T follicular helper cell (primary cell): ENCODE results near the gene ASPSCR1.

Experiments used
- DNase-seq: peaks from one replicate; pipeline ENCODE4 v3.0.0-alpha.2; 2020; ENCODE audit warnings: low read depth

ASPSCR1 gene

DNA sequence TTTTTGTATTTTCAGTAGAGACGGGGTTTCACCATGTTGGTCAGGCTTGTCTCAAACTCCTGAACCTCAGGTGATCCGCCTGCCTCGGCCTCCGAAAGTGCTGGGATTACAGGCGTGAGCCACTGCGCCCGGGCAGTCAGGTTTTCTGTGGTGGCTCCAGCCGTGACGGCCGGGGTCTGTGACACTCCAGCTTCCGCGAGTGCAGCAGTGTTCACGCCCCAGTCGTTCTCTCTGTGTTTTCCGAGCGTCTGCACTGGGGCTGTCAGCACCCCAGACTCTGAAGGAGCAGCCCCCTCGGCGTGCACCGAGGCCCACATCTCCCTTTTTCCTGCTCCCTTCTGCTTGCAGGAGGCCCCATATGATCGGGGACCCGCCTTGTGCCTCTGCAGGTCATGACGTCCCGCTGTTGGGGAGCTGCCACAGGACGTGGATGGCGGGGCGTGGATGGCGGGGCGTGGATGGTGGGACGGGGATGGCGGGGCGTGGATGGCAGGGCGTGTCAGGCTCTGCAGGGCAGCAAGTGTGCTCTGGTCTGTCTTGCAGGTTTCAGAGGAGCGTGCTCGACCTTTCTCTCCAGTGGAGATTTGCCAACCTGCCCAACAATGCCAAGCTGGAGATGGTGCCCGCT lies 5.7 kb downstream of the ASPSCR1 start:
- DNase-seq: no peak

DNA sequence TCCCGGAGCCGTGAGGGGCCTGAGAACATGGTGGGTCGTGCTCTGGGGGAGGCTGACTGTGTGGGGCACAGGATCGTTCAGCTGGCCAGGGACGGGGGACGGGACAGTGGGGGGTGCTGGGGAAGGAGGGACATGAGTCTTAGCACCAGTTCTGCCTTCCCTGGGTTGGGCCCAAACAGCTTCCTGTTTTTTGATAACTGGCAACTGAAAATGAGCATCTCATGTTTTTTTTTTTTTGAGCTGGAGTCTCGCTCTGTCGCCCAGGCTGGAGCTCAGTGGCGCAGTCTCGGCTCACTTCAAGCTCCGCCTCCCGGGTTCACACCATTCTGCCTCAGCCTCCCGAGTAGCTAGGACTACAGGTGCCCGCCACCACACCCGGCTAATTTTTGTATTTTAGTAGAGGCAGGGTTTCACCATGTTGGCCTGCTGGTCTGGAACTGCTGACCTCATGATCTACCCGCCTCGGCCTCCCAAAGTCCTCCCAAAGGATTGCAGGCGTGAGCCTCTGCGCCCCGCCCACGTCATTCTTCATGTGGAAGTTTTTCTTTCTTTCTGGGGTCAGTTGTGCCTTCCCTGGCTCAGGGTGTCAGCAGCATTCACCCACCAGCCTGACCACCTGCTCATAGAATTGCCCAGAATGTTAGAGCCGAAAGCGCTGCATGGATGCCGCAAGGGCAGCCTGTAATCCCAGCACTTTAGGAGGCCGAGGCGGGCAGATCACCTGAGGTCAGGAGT lies 6.4 kb downstream of the ASPSCR1 start:
- DNase-seq: no peak

- DNase-seq: no peak
Measured at GRCh38 chr17:81984773-81985410, 7.5 kb downstream of the ASPSCR1 start.

GRCh38 chr17:81986606-81987005 lies 9.2 kb downstream of the ASPSCR1 start:
- DNase-seq: no peak

DNA sequence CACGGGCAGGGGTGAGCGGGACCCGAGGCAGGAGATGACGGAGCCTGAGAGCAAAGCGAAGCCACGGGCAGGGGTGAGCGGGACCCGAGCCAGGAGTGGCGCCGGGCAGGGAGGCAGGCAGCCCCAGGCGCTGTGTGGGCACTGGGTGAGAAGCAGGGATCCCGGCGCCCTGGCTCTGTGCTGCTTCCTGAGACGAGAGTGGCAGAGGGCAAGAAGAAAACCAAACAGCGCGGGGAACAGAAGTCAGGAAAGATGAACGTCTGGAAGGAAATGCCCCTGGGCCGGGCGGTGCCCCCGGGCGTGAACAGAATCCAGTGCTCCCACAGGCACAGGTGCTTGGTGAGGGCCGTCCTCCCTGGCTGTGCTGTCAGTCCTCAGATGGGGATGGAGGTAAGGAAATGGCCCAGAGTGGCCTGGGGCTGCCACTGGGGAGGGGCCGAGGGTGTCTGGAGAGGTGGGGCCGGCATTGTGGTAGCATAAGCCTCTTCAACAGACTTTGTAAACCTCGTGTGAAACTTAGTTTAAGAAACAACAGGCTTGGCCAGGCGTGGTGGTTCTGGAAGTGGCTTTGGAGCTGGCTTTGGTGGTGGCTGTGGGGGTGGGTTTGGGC lies 9.8 kb downstream of the ASPSCR1 start:
- no peak for DNase-seq

DNA sequence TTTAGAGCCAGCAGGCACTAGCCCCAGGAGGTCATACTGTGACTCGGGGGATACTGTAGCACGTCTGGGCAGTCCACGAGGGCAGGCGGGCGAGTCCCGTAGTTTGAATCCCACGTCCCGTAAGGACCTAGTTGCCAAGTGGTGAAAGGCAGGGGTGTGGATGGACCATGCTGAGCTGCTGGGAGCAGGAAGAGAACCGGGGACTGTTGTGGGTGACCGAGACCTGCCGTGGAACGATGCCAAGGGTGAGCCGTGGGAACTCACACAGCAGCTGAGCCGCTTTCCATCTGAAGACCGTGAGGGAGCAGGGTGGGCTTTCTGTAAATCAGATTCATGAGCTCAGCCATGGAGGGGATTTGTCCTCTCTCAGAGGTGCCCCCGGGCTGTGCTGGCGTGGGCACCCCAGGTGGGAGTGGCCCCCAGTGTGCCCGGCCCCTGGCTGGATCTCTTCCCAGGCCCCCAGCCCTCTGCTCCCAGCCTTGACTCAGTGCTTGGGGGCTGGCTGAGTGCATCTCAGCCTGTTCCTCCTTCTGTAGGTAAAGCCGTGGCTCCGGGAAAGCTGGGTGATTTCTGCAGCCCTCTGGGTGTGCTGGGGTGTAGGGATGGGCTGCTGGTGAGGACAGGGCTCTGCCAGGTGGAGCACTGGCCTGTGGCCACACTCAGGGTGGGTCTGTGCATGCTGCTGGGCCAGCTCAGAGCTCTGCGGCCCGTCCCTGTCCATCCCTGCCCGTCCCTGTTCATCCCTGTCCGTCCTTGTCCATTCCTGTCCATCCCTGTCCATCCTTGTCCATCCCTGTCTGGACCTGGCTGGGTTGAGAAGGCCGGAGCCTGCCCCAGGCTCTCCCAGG lies 13.6 kb downstream of the ASPSCR1 start:
- DNase-seq: no peak

DNA sequence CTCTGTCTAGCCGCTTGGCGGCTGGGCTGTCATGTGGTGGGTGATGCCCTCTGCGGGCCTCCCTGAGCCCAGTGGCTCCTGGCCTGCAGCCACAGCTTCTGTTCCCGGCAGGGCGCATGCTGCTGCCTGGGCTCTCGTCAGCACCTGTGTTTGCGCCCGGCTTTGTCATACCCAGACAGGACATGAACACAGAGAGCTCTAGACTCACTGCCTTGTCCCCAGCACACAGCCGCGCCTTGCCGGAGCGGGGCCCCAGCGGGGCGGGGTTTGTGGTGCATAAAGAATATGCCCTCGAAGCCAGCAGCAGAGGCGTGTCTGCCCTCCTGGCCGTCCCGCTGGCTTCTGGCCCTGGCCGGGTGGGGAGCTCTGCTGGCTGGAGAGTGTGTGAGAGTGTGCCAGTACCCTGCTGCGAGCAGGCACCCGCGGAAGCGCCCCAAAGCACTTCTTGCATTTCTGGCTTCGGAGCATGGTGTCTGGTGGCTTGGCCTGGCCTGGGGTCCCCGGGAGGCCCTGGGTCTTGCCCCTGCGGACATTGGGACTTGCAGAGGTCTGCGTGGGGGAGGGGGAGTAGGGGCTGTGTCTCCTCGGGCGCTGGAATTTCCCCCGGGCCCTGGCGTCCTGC lies 14.4 kb downstream of the ASPSCR1 start:
- DNase-seq: no peak

DNA sequence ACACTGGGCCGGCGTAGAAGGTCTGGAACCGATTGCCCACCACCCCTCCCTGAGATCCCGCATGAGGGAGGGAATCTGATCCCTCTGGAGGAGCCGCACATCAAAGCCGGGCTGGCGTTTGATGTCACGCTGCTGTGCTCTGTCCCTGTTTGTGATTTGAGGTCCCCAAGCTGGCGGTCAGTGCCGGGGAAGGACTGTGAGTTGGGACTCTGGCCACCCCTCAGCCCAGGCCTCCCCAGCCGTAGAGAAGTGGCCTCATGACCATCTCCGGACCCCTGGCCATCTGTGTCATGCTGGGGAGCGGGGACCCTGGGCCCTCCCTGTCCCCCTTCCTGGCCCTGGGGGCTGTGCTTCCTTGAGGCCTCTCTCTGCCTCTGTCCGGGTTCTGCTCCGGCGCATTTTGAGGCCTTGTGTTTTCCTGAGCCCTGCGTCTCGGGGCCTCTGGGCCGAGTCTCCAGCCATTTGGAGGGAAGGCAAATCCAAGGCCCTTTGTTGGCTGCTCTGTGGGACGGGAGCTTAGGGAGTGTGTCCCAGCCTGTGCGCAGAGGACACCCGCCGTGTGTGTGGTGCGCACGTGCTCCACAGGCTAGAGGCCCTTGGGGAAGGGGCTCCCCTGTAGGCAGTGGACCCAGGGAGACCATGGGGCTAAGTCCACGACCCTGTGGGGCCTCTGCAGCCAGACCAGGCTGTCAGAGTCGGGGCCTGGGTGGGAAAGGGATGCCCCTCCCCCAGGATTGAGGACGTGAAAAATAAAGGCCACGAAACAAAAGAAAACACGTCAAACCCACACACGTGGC lies 15.1 kb downstream of the ASPSCR1 start:
- no peak for DNase-seq

DNA sequence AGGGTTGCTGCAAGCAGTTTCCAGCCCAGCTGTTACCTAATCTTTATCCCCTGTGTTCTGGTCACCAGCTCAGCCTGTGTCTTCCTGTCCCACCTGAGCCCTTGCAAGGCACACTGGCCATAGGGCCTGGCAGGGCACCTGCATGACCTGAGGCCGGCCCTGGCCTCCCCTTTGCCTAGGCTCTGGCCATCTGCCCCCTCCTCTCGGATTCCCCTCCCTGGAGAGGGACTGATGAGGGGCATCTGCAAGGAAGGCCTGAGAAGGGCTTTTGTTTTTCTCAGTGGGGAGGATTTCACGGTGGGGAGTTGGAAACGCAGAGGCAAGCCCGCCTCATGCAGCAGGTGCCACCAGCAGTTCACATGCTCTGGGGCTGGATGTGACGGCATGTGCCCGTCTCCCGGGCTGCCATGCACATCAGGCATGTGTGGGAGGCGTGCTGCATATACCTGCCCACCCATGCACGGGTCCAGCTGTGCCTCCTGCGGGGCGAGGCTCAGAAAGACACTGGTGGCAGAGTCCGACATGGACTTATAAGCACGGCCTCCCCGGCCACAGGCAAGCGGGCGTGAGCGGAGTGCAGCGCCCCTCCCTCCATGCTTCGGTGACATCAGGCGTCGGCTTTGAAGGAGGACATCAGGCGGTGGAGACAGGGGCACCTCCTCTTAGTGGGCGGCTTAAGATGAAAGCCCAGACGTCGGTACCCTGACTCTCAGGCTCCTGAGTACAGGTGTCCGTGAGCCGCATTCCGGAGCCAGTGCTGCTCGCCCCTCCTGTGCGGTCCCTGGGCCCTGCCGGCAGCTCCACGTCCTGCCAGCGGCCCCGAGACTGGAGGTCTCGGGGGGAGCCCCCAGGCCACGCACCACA lies 16.5 kb downstream of the ASPSCR1 start:
- DNase-seq: no peak

DNA sequence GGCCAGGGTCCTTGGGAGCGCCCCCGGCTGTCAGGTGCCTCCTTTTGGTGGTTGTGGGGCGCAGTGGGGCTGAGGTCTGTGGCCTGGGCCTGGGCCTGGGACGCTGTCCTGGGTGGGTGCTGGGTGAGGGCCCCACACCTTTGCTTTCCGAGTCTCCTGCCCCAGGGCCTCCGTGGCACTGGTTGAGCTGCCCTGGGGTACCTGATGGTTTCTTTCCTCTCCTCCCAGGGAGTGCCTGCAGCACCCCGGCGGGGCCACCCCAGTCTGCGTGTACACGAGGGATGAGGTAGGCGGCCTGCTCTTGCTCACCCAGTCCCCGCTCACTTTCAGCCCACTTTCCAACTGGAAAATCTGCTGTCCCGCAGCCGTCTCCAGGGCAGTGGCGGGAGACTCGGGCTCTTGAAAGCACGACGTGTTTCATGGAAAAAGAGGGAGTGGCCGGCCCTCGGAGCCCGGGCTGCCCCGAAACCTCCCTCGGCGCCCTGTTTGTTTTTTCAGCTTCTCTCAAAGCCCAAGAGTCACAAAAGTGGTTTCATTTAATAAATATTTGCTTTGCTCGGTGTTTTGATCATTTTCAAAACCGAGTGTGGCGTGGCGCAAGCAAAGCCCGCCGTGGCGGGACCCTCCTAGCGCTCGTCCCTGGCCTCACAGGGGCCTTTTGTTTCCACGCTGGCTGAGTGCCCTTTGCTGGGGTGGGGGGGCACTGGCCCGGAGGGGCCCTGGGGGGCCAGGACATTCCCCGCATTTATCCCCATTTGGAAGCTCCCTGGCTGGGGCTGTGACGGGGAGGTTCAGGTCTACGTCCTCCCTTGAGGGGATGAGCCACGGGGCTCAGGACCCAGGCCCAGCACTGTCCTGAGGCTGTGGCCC lies 17.4 kb downstream of the ASPSCR1 start:
- DNase-seq: no peak

- no peak for DNase-seq
Measured at GRCh38 chr17:81995463-81996231, 18.2 kb downstream of the ASPSCR1 start.

DNA sequence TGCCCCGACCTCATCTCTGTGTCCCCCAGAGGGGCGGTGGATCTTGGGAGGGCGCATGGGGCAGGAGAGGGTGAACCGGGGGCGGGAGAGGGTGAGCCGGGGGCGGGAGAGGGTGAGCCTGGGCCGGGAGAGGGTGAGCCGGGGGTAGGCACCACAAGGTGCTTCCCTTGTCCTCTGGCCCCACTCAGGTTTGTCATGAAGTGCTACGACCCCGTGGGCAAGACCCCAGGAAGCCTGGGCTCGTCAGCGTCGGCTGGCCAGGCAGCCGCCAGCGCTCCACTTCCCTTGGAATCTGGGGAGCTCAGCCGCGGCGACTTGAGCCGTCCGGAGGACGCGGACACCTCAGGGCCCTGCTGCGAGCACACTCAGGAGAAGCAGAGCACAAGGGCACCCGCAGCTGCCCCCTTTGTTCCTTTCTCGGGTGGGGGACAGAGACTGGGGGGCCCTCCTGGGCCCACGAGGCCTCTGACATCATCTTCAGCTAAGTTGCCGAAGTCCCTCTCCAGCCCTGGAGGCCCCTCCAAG lies 18.9 kb downstream of the ASPSCR1 start:
- DNase-seq: no peak

DNA sequence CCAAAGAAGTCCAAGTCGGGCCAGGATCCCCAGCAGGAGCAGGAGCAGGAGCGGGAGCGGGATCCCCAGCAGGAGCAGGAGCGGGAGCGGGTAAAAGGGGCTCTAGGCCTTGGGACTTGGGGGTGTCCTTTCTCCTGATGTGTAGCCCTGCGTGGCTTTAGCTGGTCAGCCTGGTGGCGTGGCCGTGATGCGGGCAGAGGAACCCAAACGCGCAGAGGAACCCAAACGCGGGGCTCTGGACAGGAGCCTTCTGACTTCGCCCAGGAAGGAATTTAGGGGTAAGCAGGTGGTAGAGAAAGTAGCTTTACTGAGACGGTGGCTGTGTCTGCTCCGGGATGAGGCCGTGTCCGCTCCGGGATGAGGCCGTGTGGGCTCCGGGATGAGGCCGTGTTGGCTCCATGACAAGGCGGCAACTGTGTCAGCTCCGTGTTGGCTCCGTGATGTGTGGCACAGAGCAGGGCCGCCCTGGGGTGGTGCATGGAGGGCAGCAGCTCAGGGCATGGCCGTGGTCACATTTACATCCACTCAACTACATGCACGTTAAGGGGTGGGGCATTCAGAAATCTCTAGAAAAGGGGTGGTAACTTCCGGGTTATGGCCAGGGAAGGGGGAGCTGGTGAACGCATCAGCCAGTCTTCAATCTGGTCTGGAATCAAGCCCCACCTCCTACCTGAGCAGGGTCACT lies 19.5 kb downstream of the ASPSCR1 start:
- DNase-seq: no peak

DNA sequence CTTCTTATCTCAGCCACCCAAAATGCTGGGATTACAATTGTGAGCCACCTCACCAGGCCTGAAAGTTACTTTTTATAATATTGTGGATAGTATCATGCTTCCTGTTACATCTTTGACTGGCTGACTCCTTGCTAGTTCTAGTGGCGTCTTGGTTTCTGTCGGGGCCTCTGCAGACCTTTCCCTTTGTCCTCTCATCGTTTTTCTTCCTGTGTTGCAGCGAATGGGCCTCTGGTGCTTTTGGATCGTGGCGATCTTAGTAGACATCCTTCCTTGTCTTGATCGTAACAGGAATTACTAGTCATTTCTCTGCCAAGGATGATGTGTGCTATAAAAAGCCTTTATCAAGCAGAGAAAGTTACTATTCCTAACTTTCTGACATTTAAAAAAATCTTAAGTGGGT lies 20.8 kb downstream of the ASPSCR1 start:
- DNase-seq: no peak

GRCh38 chr17:81998691-81999438 lies 21.4 kb downstream of the ASPSCR1 start:
- no peak for DNase-seq

DNA sequence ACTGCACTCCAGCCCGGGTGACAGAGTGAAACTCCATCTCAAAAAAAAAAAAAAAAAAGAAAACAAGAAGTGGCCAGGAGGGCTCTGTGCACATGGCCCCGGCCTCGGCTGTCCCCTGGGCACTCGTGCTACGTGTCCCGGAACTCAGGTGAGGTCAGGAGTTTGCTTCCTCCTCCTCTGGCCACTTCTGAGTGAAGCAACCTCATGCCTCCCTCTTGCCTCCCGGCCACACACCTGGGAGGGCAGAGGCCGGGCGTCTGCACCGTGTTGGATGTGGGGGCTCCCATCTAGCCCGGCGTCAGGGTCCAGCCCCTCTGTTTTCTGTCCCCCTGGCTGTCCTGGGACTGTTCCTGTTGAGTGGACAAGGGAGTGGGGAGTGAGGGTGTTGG lies 22.2 kb downstream of the ASPSCR1 start:
- no peak for DNase-seq
